Choroid plexus epithelial cell (primary cell): ENCODE data around the gene YIF1B.

ENCODE experiments used
- DNase-seq: peaks from one replicate; pipeline ENCODE4 v3.0.0-alpha.2; 2010; ENCODE audit warnings: low read depth
- H3K4me3 ChIP-seq: 2 replicates; pipeline ENCODE4 v1.5.1; 2011; ENCODE audit warnings: low read depth, mild to moderate bottlenecking, control low read depth, low read length, moderate library complexity
- TF ChIP-seq, protein P1 (sequence below): conservative IDR thresholded peaks from 2 replicates; pipeline ENCODE4 v1.5.1; 2011; ENCODE audit warnings: low read depth, mild to moderate bottlenecking, control low read depth, inconsistent platforms, low read length, moderate library complexity

YIF1B gene

DNA sequence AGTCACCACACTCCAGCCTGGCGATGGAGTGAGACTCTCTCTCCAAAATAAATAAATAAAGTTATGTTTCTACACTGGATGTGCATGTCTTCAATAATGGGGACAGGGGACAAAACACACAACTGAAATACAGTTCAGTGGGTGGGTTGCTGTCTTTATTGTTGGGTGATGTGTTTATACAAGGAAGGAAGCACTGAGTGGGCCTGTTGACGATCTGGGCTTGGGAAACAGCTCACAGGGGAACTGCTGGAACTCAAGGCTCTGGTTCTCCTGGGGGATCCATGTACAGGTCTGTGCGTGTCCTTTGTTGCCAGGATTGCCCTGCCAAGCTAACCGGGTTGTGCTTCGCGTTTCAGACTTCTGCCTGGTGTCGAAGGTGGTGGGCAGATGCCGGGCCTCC lies 32.5 kb downstream of the YIF1B start:
- no peak for DNase-seq
- H3K4me3 ChIP-seq, result no peak overlapping the region
- TF ChIP-seq, protein P1, sequence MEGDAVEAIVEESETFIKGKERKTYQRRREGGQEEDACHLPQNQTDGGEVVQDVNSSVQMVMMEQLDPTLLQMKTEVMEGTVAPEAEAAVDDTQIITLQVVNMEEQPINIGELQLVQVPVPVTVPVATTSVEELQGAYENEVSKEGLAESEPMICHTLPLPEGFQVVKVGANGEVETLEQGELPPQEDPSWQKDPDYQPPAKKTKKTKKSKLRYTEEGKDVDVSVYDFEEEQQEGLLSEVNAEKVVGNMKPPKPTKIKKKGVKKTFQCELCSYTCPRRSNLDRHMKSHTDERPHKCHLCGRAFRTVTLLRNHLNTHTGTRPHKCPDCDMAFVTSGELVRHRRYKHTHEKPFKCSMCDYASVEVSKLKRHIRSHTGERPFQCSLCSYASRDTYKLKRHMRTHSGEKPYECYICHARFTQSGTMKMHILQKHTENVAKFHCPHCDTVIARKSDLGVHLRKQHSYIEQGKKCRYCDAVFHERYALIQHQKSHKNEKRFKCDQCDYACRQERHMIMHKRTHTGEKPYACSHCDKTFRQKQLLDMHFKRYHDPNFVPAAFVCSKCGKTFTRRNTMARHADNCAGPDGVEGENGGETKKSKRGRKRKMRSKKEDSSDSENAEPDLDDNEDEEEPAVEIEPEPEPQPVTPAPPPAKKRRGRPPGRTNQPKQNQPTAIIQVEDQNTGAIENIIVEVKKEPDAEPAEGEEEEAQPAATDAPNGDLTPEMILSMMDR, result no peak

DNA sequence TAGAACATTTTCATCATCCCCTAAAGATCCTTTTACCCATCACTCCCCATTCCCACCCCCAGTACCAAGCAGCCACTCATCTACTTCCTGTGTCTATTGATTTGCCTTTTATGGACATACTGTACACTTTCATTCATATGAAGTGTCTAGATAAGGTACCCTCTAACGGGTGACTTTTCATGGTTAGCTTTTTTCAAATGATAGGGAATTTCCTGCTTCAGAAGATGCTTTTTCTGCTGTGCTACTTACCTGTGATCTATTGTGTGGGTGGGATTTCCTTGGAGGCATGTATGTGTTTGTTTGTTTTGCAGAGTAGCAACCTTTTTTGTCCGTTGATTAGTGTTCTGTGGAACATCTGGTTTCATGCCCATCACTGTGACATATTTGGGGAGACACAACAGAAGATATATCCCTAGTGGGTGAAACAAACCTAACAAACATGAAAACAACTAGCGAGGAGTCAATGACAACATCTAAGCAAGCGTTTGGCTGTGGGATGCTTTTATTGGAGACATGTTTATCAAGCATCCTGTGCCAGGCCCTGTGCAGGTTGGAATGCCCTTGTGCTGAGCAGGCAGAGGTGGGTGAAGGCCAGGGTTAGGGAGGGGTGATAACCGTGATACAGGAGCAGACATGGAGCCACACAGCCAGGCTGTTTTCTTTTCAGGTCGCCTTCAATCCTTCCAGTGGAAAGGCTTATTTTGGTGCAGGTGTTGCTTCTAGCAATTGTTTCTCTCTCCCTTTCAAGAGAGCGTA lies 33.8 kb downstream of the YIF1B start:
- no peak overlapping the region for H3K4me3 ChIP-seq
- no peak for DNase-seq
- TF ChIP-seq, protein P1, result no peak

DNA sequence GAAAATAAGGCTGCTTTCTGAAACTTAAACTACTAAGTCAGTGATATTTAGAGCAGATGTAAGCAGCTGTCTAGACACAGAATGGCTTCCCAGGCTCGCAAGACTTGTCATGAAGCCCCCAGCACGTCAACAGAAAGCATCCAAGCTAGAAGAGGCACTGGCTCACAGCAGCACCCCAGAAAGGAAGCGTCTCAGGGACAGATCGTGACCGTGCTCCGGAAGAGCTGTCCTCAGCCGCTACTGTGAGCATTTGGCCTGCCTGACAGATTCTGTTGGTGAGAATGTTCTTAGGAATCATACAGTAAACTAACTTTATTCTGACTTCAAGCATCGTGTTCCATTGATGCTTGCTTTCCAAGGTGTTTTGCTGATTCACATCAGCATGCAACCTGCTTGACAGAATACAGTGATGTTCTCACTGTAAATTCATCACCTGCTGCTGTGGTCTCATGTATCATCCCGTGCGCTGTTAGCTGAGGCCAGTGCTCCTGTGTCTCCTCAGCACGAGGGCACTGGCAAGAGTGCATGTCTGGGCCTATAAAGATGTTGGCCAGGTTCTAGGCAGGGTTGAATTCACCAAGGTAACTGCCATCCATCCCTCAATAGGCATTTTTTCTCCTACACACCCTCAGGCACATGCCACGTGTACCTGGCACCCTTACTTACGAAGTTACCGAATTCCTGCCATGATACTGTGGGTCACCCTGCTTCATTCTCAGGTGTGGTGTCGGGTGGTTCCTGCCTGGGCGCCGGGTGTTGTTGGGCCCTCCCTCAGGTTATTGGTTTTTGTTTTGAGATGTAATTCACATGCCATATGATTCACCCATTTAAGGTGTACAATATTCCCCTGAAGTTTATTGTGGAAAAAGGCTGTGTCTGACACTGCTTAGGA lies 35.5 kb downstream of the YIF1B start:
- H3K4me3 ChIP-seq, result no peak overlapping the region
- DNase-seq, result no peak
- TF ChIP-seq, protein P1, result no peak

DNA sequence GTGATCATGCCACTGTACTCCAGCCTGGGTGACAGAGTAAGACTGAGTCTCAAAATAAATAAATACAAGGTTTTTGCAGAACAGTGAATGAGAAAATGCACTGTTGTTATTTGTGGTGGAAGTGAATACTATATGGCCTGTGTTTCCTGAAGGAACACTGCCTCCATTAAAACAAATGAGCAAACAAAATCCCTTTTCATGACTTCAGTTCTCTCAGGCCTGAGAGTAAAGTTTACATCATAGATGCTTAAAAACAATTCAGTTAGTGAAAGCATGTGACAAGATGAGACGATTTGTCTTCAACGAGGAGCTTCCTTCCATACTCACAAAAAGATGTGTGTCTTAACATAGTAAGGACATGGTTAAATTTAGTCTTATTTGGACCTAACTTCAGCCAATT lies 37.0 kb downstream of the YIF1B start:
- H3K4me3 ChIP-seq, result no peak overlapping the region
- TF ChIP-seq, protein P1, result no peak
- no peak for DNase-seq

DNA sequence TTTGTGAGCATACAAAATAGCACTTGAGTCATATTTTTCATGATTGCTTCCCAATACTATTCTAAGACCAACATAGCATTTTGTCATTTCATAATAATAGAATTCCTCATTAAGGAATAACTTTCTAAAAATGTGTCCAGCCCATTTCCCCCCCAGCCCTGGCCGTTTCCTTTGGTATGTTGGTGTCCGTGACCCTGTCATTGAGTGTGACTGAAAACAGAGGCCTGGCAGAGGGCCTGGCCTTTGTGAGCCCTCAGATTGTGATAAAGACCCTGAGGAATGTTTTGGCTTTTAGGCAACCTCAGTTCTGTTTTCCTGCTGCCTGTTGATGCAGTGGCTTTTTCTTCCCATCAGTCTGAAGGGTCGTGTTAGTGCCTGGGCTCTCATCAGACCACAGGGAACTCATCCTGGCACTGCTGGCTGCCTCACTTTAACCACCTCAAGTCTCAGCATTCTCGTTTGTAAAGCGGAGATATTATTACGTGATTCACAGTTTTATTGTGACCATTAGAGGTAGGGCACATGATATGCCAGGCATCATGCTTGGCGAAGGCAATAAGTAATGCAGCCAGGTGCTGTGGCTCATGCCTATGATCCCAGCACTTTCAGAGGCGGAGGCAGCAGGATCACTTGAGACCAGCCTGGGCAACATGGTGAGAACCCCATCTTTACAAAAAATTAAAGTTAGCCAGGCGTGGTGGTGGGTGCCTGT lies 37.6 kb downstream of the YIF1B start:
- DNase-seq, result no peak
- TF ChIP-seq, protein P1, result no peak
- no peak overlapping the region for H3K4me3 ChIP-seq

DNA sequence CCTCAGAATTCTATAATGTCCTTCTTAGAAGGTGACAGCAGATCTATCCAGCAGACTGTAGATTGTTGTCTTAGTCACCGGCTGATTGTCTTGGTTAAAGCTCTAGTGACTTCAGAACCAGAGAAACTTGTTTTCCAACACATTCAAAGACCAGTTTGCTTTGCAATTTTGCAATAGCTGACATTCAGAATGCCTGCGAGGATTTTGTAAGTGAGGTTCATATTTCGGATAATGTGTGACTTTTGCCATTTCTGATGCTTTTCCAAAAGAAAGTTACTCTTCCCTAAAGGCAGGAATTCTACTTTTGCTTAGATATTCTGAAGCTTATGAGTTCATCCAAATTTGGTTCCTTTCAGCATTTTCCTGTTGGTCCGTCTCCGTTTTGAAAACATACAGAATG lies 38.2 kb downstream of the YIF1B start:
- DNase-seq, result peak; percentile 47
- TF ChIP-seq, protein P1, result no peak
- no peak overlapping the region for H3K4me3 ChIP-seq
